Epithelial cell of esophagus (primary cell): ENCODE measurements around the gene GRIPAP1.

Source experiments
- DNase-seq: peaks from one replicate; pipeline ENCODE4 v3.0.0; 2010; ENCODE audit warnings: low read depth
- H3K4me3 ChIP-seq: 2 replicates; pipeline ENCODE4 v1.5.1; 2011; ENCODE audit warnings: mild to moderate bottlenecking, low read length, control low read depth
- TF ChIP-seq, protein P1 (sequence below): IDR thresholded peaks from 2 replicates; pipeline ENCODE4 v1.5.1; 2011; ENCODE audit warnings: low read depth, mild to moderate bottlenecking, low read length, control low read depth, inconsistent platforms; ENCODE audit not compliant: insufficient read depth; ENCODE audit errors: missing control alignments

Gene GRIPAP1

DNA sequence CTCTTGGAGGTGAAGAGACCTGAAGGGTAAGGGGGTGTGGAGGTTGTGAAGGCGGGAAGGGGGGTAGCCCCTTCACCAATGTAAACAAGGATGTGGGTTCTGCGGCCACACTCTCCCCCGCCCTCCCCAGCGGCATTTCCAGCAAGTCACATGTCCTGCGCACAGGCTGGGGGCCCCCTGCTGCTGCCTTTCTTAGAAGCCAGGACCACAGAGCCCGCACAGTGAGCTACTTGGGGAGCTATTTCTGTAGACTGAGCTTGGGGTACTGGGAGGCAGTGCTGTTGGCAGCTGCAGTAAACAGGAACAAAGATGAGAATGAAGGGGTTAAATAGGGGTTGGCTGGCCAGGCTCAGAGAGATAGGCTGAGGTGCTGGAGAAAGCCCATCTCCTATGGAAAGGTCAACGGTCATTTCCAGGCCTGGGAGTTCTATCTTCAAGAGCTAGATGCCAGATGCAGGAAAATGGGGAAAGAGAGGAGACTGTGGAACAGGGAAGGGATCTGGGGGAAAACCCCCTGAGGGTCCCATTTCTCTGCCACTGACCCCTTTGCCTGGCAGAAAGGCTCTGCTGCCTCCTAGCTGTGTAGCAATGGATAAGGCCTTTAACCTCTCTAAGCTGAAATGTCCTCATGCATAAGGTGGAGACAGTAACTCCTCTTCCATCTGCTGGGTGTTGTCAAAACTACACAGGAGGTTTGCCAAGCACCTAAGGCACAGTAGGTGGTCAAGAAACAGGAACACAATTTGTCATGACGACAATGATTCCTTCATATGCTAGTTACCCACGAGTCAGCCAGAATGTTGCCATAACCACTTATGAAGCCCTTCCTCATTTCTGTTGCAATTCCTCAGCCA is 64.8 kb downstream of the GRIPAP1 start:
- no peak overlapping the region for H3K4me3 ChIP-seq
- DNase-seq = no peak
- TF ChIP-seq, protein P1, sequence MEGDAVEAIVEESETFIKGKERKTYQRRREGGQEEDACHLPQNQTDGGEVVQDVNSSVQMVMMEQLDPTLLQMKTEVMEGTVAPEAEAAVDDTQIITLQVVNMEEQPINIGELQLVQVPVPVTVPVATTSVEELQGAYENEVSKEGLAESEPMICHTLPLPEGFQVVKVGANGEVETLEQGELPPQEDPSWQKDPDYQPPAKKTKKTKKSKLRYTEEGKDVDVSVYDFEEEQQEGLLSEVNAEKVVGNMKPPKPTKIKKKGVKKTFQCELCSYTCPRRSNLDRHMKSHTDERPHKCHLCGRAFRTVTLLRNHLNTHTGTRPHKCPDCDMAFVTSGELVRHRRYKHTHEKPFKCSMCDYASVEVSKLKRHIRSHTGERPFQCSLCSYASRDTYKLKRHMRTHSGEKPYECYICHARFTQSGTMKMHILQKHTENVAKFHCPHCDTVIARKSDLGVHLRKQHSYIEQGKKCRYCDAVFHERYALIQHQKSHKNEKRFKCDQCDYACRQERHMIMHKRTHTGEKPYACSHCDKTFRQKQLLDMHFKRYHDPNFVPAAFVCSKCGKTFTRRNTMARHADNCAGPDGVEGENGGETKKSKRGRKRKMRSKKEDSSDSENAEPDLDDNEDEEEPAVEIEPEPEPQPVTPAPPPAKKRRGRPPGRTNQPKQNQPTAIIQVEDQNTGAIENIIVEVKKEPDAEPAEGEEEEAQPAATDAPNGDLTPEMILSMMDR = no peak

- TF ChIP-seq, protein P1 = no peak
- no peak overlapping the region for H3K4me3 ChIP-seq
- no peak for DNase-seq
These were observed 65.5 kb downstream of the GRIPAP1 start for GRCh38 chrX:48936429-48937053.

GRCh38 chrX:48935301-48935670 is 66.8 kb downstream of the GRIPAP1 start:
- TF ChIP-seq, protein P1 = no peak
- no peak for DNase-seq

GRCh38 chrX:48934581-48935300 is 67.3 kb downstream of the GRIPAP1 start:
- TF ChIP-seq, protein P1 = no peak
- no peak overlapping the region for H3K4me3 ChIP-seq
- no peak for DNase-seq

More at GRCh38 chrX:48935301-48935670, 66.8 kb downstream of the GRIPAP1 start:
- H3K4me3 ChIP-seq = no peak overlapping the region

DNA sequence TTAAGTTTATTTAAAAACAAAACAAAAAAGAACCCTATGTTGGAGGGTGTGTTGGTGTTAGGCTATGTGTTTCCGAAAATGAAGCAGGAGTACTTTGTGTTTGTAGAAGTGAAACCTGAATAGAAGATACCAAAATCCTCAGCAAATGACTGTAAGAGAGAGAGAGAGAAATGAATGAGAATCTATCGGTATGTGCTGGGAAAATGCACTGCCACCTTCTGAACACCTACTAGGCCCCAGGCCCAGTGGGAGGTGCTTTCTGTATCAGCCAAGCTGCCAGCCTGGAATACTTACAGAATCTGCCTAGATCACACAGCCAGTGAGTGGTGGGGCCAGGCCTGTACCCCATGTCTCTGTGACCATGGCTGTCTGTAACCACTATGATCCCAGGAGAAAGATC is 68.3 kb downstream of the GRIPAP1 start:
- TF ChIP-seq, protein P1 = no peak
- DNase-seq = no peak
- H3K4me3 ChIP-seq = no peak overlapping the region

DNA sequence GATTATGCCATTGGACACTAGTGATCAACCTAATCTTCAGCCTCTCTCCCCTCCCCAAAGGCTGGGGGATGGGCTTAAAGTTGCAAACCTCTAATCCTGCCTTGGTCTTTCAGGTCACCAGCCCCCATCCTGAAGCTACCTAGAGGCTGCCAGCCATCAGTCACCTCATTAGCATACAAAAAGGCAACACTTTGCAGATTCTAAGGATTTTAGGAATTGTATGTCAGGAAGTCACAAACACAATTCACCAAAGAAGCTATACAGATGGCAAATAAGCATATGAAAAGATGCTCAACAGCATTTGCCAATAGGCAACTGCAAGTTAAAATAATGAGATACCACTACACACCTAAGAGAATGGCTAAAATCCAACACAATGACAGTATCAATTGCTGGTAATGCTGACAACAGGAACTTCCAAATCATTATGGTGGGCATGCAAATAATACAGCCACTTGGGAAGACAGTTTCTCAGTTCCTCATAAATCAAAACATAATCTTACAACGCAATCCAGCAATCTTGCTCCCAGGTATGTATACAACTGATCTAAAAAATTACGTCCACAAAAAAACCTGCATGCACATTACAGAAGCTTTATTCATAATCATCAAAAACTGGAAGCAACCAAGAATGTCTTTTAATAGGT is 74.2 kb downstream of the GRIPAP1 start:
- no peak overlapping the region for H3K4me3 ChIP-seq
- TF ChIP-seq, protein P1 = no peak
- DNase-seq = no peak
